H9 (cell line): Measurements from ENCODE around the gene CCSER1. TPM values are rescaled to one million over a fixed set of nuclear protein-coding genes. Genes with fewer than 3 reads are reported as not detected.

ENCODE experiments used
- DNase-seq: peaks from one replicate; pipeline ENCODE4 v3.0.0-alpha.2; 2017
- H2AFZ ChIP-seq: one replicate; pipeline ENCODE4 v1.6.1; 2013; ENCODE audit warnings: mild to moderate bottlenecking, low read length, control low read depth, moderate library complexity
- H2AK5ac ChIP-seq: 2 replicates; pipeline ENCODE4 v1.6.1; 2013; ENCODE audit warnings: low read length, control low read depth, mixed read lengths; ENCODE audit not compliant: insufficient read length
- H2BK120ac ChIP-seq: one replicate; pipeline ENCODE4 v1.6.1; 2013; ENCODE audit warnings: low read depth, mild to moderate bottlenecking, low read length, control low read depth, inconsistent platforms; ENCODE audit not compliant: poor library complexity, severe bottlenecking
- H2BK12ac ChIP-seq: 2 replicates; pipeline ENCODE4 v1.6.1; 2013; ENCODE audit warnings: low read length, control low read depth, mixed read lengths, low read depth; ENCODE audit not compliant: insufficient read length
- H2BK15ac ChIP-seq: 2 replicates; pipeline ENCODE4 v1.6.1; 2013; ENCODE audit warnings: low read depth, low read length, control low read depth
- H2BK20ac ChIP-seq: one replicate; pipeline ENCODE4 v1.6.1; 2013; ENCODE audit warnings: low read depth, mild to moderate bottlenecking, low read length, control low read depth, inconsistent platforms; ENCODE audit not compliant: poor library complexity, severe bottlenecking
- H2BK5ac ChIP-seq: 2 replicates; pipeline ENCODE4 v1.6.1; 2013; ENCODE audit warnings: low read length, control low read depth, mixed read lengths; ENCODE audit not compliant: insufficient read length
- H3K14ac ChIP-seq: 2 replicates; pipeline ENCODE4 v1.6.1; 2013; ENCODE audit warnings: low read length, control low read depth; ENCODE audit not compliant: insufficient read depth
- H3K18ac ChIP-seq: 2 replicates; pipeline ENCODE4 v1.6.1; 2013; ENCODE audit warnings: low read depth, mild to moderate bottlenecking, mixed read lengths, low read length, control low read depth; ENCODE audit not compliant: insufficient read length
- H3K23ac ChIP-seq: 2 replicates; pipeline ENCODE4 v1.6.1; 2013; ENCODE audit warnings: low read length, control low read depth, mixed read lengths, low read depth; ENCODE audit not compliant: insufficient read length
- H3K23me2 ChIP-seq: 2 replicates; pipeline ENCODE4 v1.6.1; 2013; ENCODE audit warnings: low read depth, mild to moderate bottlenecking, mixed read lengths, low read length, control low read depth; ENCODE audit not compliant: insufficient read length, poor library complexity, severe bottlenecking
- H3K27ac ChIP-seq: 2 replicates; pipeline ENCODE4 v1.5.1; 2013; ENCODE audit warnings: low read length, control low read depth, mixed read lengths, low read depth; ENCODE audit not compliant: insufficient read length
- H3K27me3 ChIP-seq: 2 replicates; pipeline ENCODE4 v1.6.1; 2013; ENCODE audit warnings: low read length, control low read depth, inconsistent platforms; ENCODE audit not compliant: insufficient read depth
- H3K4ac ChIP-seq: 2 replicates; pipeline ENCODE4 v1.6.1; 2013; ENCODE audit warnings: low read depth, mild to moderate bottlenecking, control low read depth, inconsistent platforms, low read length, moderate library complexity
- H3K4me1 ChIP-seq: 2 replicates; pipeline ENCODE4 v1.6.1; 2013; ENCODE audit warnings: low read length, control low read depth, inconsistent platforms; ENCODE audit not compliant: insufficient read depth
- H3K4me2 ChIP-seq: 2 replicates; pipeline ENCODE4 v1.6.1; 2013; ENCODE audit warnings: low read length, control low read depth, mixed read lengths; ENCODE audit not compliant: insufficient read length, insufficient read depth
- H3K56ac ChIP-seq: 2 replicates; pipeline ENCODE4 v1.6.1; 2013; ENCODE audit warnings: low read depth, mild to moderate bottlenecking, mixed read lengths, low read length, control low read depth; ENCODE audit not compliant: insufficient read length
- H3K79me1 ChIP-seq: 2 replicates; pipeline ENCODE4 v1.6.1; 2013; ENCODE audit warnings: low read depth, mild to moderate bottlenecking, moderate library complexity, low read length, control low read depth, inconsistent platforms; ENCODE audit not compliant: insufficient read depth, poor library complexity, severe bottlenecking
- H3K79me2 ChIP-seq: 2 replicates; pipeline ENCODE4 v1.6.1; 2013; ENCODE audit warnings: low read length, control low read depth, inconsistent platforms; ENCODE audit not compliant: insufficient read depth
- H3K9ac ChIP-seq: 2 replicates; pipeline ENCODE4 v1.6.1; 2013; ENCODE audit warnings: low read length, control low read depth, mixed read lengths; ENCODE audit not compliant: insufficient read length; ENCODE audit errors: extremely low read depth
- H3K9me3 ChIP-seq: one replicate; pipeline ENCODE4 v1.6.1; 2013; ENCODE audit warnings: low read depth, low read length, inconsistent platforms; ENCODE audit not compliant: control insufficient read depth
- H3T11ph ChIP-seq: one replicate; pipeline ENCODE4 v1.6.1; 2013; ENCODE audit warnings: mild to moderate bottlenecking, low read length, control low read depth, inconsistent platforms
- H4K20me1 ChIP-seq: one replicate; pipeline ENCODE4 v1.6.1; 2013; ENCODE audit not compliant: control insufficient read depth, insufficient read length, insufficient read depth
- H4K5ac ChIP-seq: 2 replicates; pipeline ENCODE4 v1.6.1; 2013; ENCODE audit warnings: low read depth, mild to moderate bottlenecking, mixed read lengths, low read length, control low read depth; ENCODE audit not compliant: insufficient read length
- H4K8ac ChIP-seq: replicated peaks from 2 replicates; pipeline ENCODE4 v1.6.1; 2013; ENCODE audit warnings: low read length, control low read depth, mixed read lengths, low read depth; ENCODE audit not compliant: insufficient read length
- H4K91ac ChIP-seq: 2 replicates; pipeline ENCODE4 v1.6.1; 2013; ENCODE audit warnings: low read depth, mild to moderate bottlenecking, moderate library complexity, mixed read lengths, low read length, control low read depth; ENCODE audit not compliant: insufficient read length
- H3K27ac Mint-ChIP-seq, 3 experiments: 2 replicates in 2 of 3; 3 replicates in 1 of 3; pipeline ENCODE4 v1.8.0; 2020 to 2021; ENCODE audit warnings: mixed read lengths in 3 of 3, mild to moderate bottlenecking in 1 of 3, moderate library complexity in 1 of 3
- H3K27me3 Mint-ChIP-seq: 2 replicates; pipeline ENCODE4 v1.8.0; 2021; ENCODE audit warnings: low read depth, mild to moderate bottlenecking, moderate library complexity, mixed read lengths
- H3K36me3 Mint-ChIP-seq, 3 experiments: 2 replicates in 2 of 3; 3 replicates in 1 of 3; pipeline ENCODE4 v1.8.0; 2020 to 2021; ENCODE audit warnings: low read depth in 3 of 3, mixed read lengths in 3 of 3; ENCODE audit not compliant: insufficient read depth in 1 of 3
- H3K4me1 Mint-ChIP-seq, 2 experiments: 2 replicates each; pipeline ENCODE4 v1.8.0; 2020; ENCODE audit warnings: mixed read lengths in 2 of 2
- H3K4me3 Mint-ChIP-seq, 2 experiments: 2 replicates in 1 of 2; 3 replicates in 1 of 2; pipeline ENCODE4 v1.8.0; 2020 to 2021; ENCODE audit warnings: mild to moderate bottlenecking in 2 of 2, mixed read lengths in 2 of 2, moderate library complexity in 1 of 2
- H3K9me3 Mint-ChIP-seq, 2 experiments: 2 replicates in 1 of 2; 3 replicates in 1 of 2; pipeline ENCODE4 v1.8.0; 2020; ENCODE audit warnings: mild to moderate bottlenecking in 2 of 2, mixed read lengths in 2 of 2, moderate library complexity in 1 of 2
- CTCF ChIP-seq: fragments of 200-600 bp; sonication (generic); conservative IDR thresholded peaks from 3 replicates; pipeline ENCODE4 v1.8.0; 2021; ENCODE audit warnings: antibody characterized with exemption, mild to moderate bottlenecking
- WGBS: extraction: QIAGEN DNeasy Blood & Tissue Kit; methylation state at CpG from one replicate; pipeline ENCODE4 v1.1.7; 2013; ENCODE audit warnings: missing lambda C conversion rate, low lambda C conversion rate, mixed read lengths; ENCODE audit not compliant: insufficient read length; ENCODE audit errors: extremely low coverage; 5-methylcytosine and 5-hydroxymethylcytosine counted together
- total RNA-seq: library from RNA; stranded (reverse); gene quantifications from 2 replicates; pipeline ENCODE4 v1.2.1, GENCODE V29; 2021

Gene CCSER1
- total RNA-seq, 1 experiment from 2014 or later, result 0.37 TPM

- Histone ChIP-seq H3K4me2 (no peak overlapping the region), H2AK5ac (no peak overlapping the region), H3K27ac (no peak overlapping the region), H3K14ac (no peak overlapping the region), H2BK15ac (no peak overlapping the region), H3K9me3 (no peaks in the 10 kb centered on the region), H2BK5ac (no peak overlapping the region), H3K27me3 (no peaks in the 10 kb centered on the region), H3K4ac (no peak overlapping the region), H3T11ph (no peak overlapping the region), H4K20me1 (no peaks in the 10 kb centered on the region), H3K23ac (no peak overlapping the region), H3K23me2 (no peaks in the 10 kb centered on the region), H3K79me2 (no peaks in the 10 kb centered on the region), H3K79me1 (no peaks in the 10 kb centered on the region), H4K8ac (no peak overlapping the region), H2AFZ (no peak overlapping the region), H4K5ac (no peak overlapping the region), H3K9ac (no peak overlapping the region), H2BK12ac (no peak overlapping the region), H3K18ac (no peak overlapping the region), H2BK20ac (no peak overlapping the region), H2BK120ac (no peak overlapping the region), H4K91ac (no peak overlapping the region), H3K4me1 (no peaks in the 10 kb centered on the region), H3K56ac (no peak overlapping the region)
- no peak for DNase-seq
- peaks cover 17 to 18% of the 10 kb centered on the region in 2 experiments for H3K9me3 Mint-ChIP-seq
- no peaks in the 10 kb centered on the region for H3K27me3 Mint-ChIP-seq
- no peak for TF ChIP-seq CTCF
- peaks cover 4 to 19% (median 4%) of the 10 kb centered on the region in 3 experiments; a peak in 6 of 7 replicates for H3K36me3 Mint-ChIP-seq
- WGBS, result no CpG with 5 or more reads among the region's 1 CpG
- no peak overlapping the region for H3K27ac Mint-ChIP-seq
- H3K4me1 Mint-ChIP-seq, result no peaks in the 10 kb centered on the region
- H3K4me3 Mint-ChIP-seq, result no peak overlapping the region
Measured at GRCh38 chr4:91434631-91435030, 1307.4 kb downstream of the CCSER1 start.
